ENCODE measurements around the gene FRZB. TPM values are rescaled to one million over a fixed set of nuclear protein-coding genes. Genes with fewer than 3 reads are reported as not detected.

Gene FRZB
- total and polyA plus RNA-seq, 9 of the 15 experiments (the other 6 are each of a cell fraction or from before 2014, with no cell fraction given) = 0.01 to 0.05 (median 0.03) TPM; not detected in 6

- H3K36me3 ChIP-seq (ENCODE audit: control insufficient read depth, insufficient read depth, low read length) = no peaks in the 10 kb centered on the region
- no peaks in the 10 kb centered on the region for H3K9me1 ChIP-seq (ENCODE audit: control insufficient read depth, insufficient read depth, low read length)
- H3K79me2 ChIP-seq (ENCODE audit: control insufficient read depth, insufficient read depth, low read length) = no peaks in the 10 kb centered on the region
- H3K9ac ChIP-seq (ENCODE audit: insufficient read depth in 1 of 2, low read depth in 2 of 2, low read length in 2 of 2) = no peak overlapping the region
- in situ Hi-C loops (cut with MboI) = no loop called here
- no peak overlapping the region for H3K4me3 ChIP-seq
- H4K20me1 ChIP-seq (replicated peaks; ENCODE audit: control insufficient read depth, insufficient read depth, low read length) = no peaks in the 10 kb centered on the region
- ChIA-PET POLR2A (no interaction called here), CTCF (ENCODE audit: low intra/inter-chr PET ratio) (no interaction called here)
- no peak overlapping the region for H3K27ac ChIP-seq (ENCODE audit: extremely low read depth, low read depth, low read length)
- WGBS (ENCODE audit: insufficient coverage, low coverage, missing lambda C conversion rate) = 2% methylated on average over 3 of the region's 3 CpGs
- no peaks in the 10 kb centered on the region for H3K9me3 ChIP-seq (replicated peaks; ENCODE audit: control insufficient read depth, insufficient read depth, low read depth, low read length)
- DNase-seq (ENCODE audit: extremely low read depth in 1 of 4, low spot score in 3 of 4) (no peak), ATAC-seq (no peak), FAIRE-seq (no peak)
- intact Hi-C loops (cut with micrococcal nuclease) = no loop called here
- H2AFZ ChIP-seq (ENCODE audit: low read depth, low read length) = no peak overlapping the region
- H3K27me3 ChIP-seq (ENCODE audit: control insufficient read depth in 2 of 2, insufficient read depth in 2 of 2, low read length in 2 of 2) = peaks cover 4 to 7% of the 10 kb centered on the region in 2 experiments; a peak in 2 of 5 replicates
- BruUV-seq (replicated peaks) = no TSS peak
- H3K4me1 ChIP-seq (replicated peaks in 1 of 2; ENCODE audit: control insufficient read depth in 2 of 2, insufficient read depth in 2 of 2, low read length in 2 of 2) = no peaks in the 10 kb centered on the region
- no peak overlapping the region for H3K4me2 ChIP-seq (ENCODE audit: insufficient read depth, low read length)
- TF ChIP-seq BDP1 (IDR thresholded peaks at IDR 0.05; ENCODE audit: insufficient read depth, insufficient read length) = no peak
- TF ChIP-seq HMG20A (CRISPR knock-in tag; conservative IDR thresholded peaks at IDR 0.05) = no peak
- TF ChIP-seq CEBPZ (IDR thresholded peaks at IDR 0.05; ENCODE audit: borderline replicate concordance, low read depth, low read length) = no peak
- no peak for TF ChIP-seq LARP7 (IDR thresholded peaks at IDR 0.05)
- TF ChIP-seq ZNF696 (CRISPR knock-in tag; conservative IDR thresholded peaks at IDR 0.05) = no peak
- no peak for TF ChIP-seq EP300 (IDR thresholded peaks at IDR 0.05; ENCODE audit: low read length)
- no peak for TF ChIP-seq ZBTB49 (CRISPR knock-in tag; IDR thresholded peaks at IDR 0.05; ENCODE audit: borderline replicate concordance)
- no peak for TF ChIP-seq PTTG1 (tag; IDR thresholded peaks at IDR 0.05; ENCODE audit: low read depth)
- no peak for TF ChIP-seq BRD4 (IDR thresholded peaks at IDR 0.05)
- TF ChIP-seq NR2C2 (CRISPR knock-in tag; IDR thresholded peaks at IDR 0.05) = no peak
- no peak for TF ChIP-seq NR2C2 (tag; IDR thresholded peaks at IDR 0.05)
- no peak for TF ChIP-seq THRAP3 (IDR thresholded peaks at IDR 0.05; ENCODE audit: borderline replicate concordance)
- TF ChIP-seq CBFA2T3 (IDR thresholded peaks at IDR 0.05) = no peak
- TF ChIP-seq, protein P1, sequence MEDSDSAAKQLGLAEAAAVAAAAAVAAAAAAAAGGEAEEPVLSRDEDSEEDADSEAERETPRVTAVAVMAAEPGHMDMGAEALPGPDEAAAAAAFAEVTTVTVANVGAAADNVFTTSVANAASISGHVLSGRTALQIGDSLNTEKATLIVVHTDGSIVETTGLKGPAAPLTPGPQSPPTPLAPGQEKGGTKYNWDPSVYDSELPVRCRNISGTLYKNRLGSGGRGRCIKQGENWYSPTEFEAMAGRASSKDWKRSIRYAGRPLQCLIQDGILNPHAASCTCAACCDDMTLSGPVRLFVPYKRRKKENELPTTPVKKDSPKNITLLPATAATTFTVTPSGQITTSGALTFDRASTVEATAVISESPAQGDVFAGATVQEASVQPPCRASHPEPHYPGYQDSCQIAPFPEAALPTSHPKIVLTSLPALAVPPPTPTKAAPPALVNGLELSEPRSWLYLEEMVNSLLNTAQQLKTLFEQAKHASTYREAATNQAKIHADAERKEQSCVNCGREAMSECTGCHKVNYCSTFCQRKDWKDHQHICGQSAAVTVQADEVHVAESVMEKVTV (CRISPR knock-in tag; IDR thresholded peaks at IDR 0.05) = no peak
- TF ChIP-seq ZBED1 (IDR thresholded peaks at IDR 0.05) = no peak
- TF ChIP-seq GMEB1 (CRISPR knock-in tag; IDR thresholded peaks at IDR 0.05) = no peak
These were observed 39.9 kb downstream of the FRZB start for GRCh38 chr2:182826496-182826895.

All from K562 (cell line).